GM12891 (cell line): ENCODE results near the gene CNDP2.

Source experiments
- POLR2A ChIP-seq: IDR thresholded peaks from 2 replicates; pipeline ENCODE4 v1.6.1; 2011; ENCODE audit warnings: low read depth, low read length, control low read depth
- POLR2AphosphoS5 ChIP-seq: IDR thresholded peaks from 2 replicates; pipeline ENCODE4 v1.6.1; 2011; ENCODE audit warnings: low read depth, low read length, control low read depth

DNA sequence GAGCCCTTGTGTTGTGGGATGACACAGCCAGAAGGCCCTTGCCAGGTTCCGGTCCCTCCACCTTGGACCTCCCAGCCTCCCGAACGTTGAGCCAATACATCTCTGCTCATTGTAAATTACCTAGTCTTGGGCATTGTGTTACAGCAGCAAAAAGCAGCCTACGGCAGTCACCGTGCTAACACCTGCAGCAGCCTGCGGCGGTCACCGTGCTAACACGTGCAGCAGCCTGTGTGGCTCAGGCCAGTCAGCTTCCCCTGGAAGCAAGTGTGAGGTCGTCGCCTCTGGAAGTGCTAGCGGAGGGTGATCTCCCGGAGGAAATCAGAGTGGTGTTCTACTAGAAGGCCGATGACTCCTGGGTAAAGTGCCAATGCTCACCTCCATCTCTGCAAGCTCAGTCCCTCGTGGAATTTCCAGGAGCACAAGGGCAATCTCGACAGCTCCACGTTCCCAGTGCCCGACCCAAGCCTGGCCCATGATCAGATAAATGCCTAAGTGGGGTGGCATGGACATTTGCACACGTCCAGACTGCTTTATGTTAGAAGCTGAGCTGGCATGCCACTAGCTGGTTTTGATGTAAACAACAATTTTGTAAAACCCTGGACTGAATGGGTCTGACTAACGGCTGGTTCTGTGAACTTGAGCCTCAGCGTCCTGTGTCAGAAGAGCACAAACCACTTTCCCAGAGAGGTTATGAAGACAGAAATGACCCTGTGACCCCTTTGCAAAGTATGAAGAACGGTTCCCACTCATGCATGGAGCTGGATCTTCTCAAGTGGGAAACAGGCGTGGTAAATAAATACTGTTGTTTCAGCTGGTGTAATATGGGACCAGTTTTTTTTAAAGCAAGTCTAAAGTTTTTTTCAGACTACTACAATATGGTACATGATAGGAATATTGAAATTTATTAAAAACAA lies 26.7 kb downstream of the CNDP2 start:
- no peak for TF ChIP-seq POLR2AphosphoS5
- TF ChIP-seq POLR2A: no peak
